ENCODE data around the gene DNAI2. TPM values are rescaled to one million over a fixed set of nuclear protein-coding genes. Genes with fewer than 3 reads are reported as not detected.

DNAI2 gene
- total RNA-seq, 4 donors from 2014 or later, result 0.13 TPM; not detected in 3

GRCh38 chr17:74307984-74308773, 34.1 kb downstream of the DNAI2 start:
- Histone ChIP-seq H3K4me1 (peaks cover 12 to 16% of the 10 kb centered on the region in 2 donors), H3K4me3 (replicated peaks in 1 of 3) (no peak overlapping the region), H3K36me3 (no peaks in the 10 kb centered on the region), H3K9me3 (no peaks in the 10 kb centered on the region), H3K27ac (peak overlapping the region in 2 of 3 donors; percentile 26 to 55), H3K27me3 (no peaks in the 10 kb centered on the region)
- 58 to 60% methylated on average over 15 of the region's 15 CpGs for WGBS, 2 donors
- peak; percentile 78 to 85 for DNase-seq
- intact Hi-C loops (cut with DNase I), result no loop called here
- TF ChIP-seq, protein P1, sequence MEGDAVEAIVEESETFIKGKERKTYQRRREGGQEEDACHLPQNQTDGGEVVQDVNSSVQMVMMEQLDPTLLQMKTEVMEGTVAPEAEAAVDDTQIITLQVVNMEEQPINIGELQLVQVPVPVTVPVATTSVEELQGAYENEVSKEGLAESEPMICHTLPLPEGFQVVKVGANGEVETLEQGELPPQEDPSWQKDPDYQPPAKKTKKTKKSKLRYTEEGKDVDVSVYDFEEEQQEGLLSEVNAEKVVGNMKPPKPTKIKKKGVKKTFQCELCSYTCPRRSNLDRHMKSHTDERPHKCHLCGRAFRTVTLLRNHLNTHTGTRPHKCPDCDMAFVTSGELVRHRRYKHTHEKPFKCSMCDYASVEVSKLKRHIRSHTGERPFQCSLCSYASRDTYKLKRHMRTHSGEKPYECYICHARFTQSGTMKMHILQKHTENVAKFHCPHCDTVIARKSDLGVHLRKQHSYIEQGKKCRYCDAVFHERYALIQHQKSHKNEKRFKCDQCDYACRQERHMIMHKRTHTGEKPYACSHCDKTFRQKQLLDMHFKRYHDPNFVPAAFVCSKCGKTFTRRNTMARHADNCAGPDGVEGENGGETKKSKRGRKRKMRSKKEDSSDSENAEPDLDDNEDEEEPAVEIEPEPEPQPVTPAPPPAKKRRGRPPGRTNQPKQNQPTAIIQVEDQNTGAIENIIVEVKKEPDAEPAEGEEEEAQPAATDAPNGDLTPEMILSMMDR (IDR thresholded peaks at IDR 0.05), result no peak
- no peak for TF ChIP-seq POLR2A (IDR thresholded peaks at IDR 0.05)

GRCh38 chr17:74309902-74310301, 35.9 kb downstream of the DNAI2 start:
- Histone ChIP-seq H3K4me1 (peaks cover 11 to 16% of the 10 kb centered on the region in 2 donors), H3K36me3 (no peaks in the 10 kb centered on the region), H3K27ac (no peak overlapping the region), H3K4me3 (replicated peaks in 1 of 3) (no peak overlapping the region), H3K27me3 (no peaks in the 10 kb centered on the region), H3K9me3 (no peaks in the 10 kb centered on the region)
- TF ChIP-seq, protein P1 (IDR thresholded peaks at IDR 0.05), result no peak
- TF ChIP-seq POLR2A (IDR thresholded peaks at IDR 0.05), result no peak
- no peak for DNase-seq
- WGBS, 2 donors, result 27 to 61% methylated on average over 3 to 11 of the region's 12 CpGs
- intact Hi-C loops (cut with DNase I), result no loop called here

- Histone ChIP-seq H3K27me3 (no peaks in the 10 kb centered on the region), H3K4me1 (peaks cover 2 to 6% of the 10 kb centered on the region in 2 donors), H3K9me3 (no peaks in the 10 kb centered on the region), H3K4me3 (replicated peaks in 1 of 3) (no peak overlapping the region), H3K27ac (no peak overlapping the region), H3K36me3 (no peaks in the 10 kb centered on the region)
- intact Hi-C loops (cut with DNase I), result no loop called here
- DNase-seq, result no peak
- WGBS, 2 donors, result 88 to 92% methylated on average over 11 to 15 of the region's 15 CpGs
- TF ChIP-seq, protein P1 (IDR thresholded peaks at IDR 0.05), result no peak
- no peak for TF ChIP-seq POLR2A (IDR thresholded peaks at IDR 0.05)
These were observed 40.8 kb downstream of the DNAI2 start for GRCh38 chr17:74314877-74315276.

DNA sequence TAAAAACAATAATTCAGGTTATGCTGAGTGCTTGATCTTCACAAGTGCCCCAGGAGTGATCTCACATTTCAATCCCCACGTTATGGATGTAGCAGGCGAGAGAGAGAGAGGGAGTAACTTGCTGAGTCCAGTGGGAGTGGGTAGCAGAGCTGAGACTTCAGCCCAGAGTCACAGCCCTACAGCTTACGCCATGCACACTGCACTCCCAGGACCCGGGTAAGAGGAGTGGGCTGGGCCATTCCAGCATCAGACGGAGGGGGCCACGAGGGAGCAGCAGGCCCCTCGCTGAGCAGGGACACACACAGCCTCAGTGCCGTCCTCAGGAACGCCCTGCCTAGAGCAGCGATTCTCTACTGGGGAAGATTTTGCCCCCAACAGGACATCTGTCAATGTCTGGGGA, 42.2 kb downstream of the DNAI2 start:
- Histone ChIP-seq H3K9me3 (no peaks in the 10 kb centered on the region), H3K36me3 (no peaks in the 10 kb centered on the region), H3K27me3 (no peaks in the 10 kb centered on the region), H3K4me3 (replicated peaks in 1 of 3) (no peak overlapping the region), H3K27ac (no peak overlapping the region), H3K4me1 (no peaks in the 10 kb centered on the region)
- DNase-seq, result no peak
- WGBS, 2 donors, result 74 to 86% methylated on average over 6 to 8 of the region's 10 CpGs
- intact Hi-C loops (cut with DNase I), result no loop called here
- TF ChIP-seq, protein P1 (IDR thresholded peaks at IDR 0.05), result no peak
- TF ChIP-seq POLR2A (IDR thresholded peaks at IDR 0.05), result no peak

- intact Hi-C loops (cut with DNase I), result no loop called here
- no peak overlapping the region for H3K4me3 ChIP-seq (replicated peaks in 1 of 3)
- H3K27me3 ChIP-seq, result no peaks in the 10 kb centered on the region
- no peak for DNase-seq
- peak overlapping the region in 1 of 3 donors; percentile 33 for H3K27ac ChIP-seq
- WGBS, 2 donors, result 66 to 70% methylated on average over 14 to 16 of the region's 16 CpGs
- no peaks in the 10 kb centered on the region for H3K4me1 ChIP-seq
- no peaks in the 10 kb centered on the region for H3K9me3 ChIP-seq
- no peaks in the 10 kb centered on the region for H3K36me3 ChIP-seq
- no peak for TF ChIP-seq POLR2A (IDR thresholded peaks at IDR 0.05)
- TF ChIP-seq, protein P1 (IDR thresholded peaks at IDR 0.05), result no peak
These were observed 43.0 kb downstream of the DNAI2 start for GRCh38 chr17:74317071-74317470.

All from thyroid gland (tissue), 4 donors.